IPS-11a (cell line): Measurements from ENCODE around the gene TFAP2E.

Source experiments
- H3K4me3 ChIP-seq: one replicate; pipeline ENCODE4 v1.5.1; 2013; ENCODE audit warnings: low read depth, low read length, control low read depth

The TFAP2E gene

GRCh38 chr1:35640380-35641232 lies 67.5 kb downstream of the TFAP2E start:
- peak overlapping the region; percentile 94 for H3K4me3 ChIP-seq

- peak within 1 kb of the TSS; percentile 94 for H3K4me3 ChIP-seq
Observed at GRCh38 chr1:35641233-35641866, 68.2 kb downstream of the TFAP2E start, which contains the start of gene PSMB2. Gene PSMB2, minus strand, starts transcription at chr1:35641526. Its CDS starts 94 bp downstream, at chr1:35641432.

- no peak overlapping the region for H3K4me3 ChIP-seq
Observed at GRCh38 chr1:35642471-35642955, 69.4 kb downstream of the TFAP2E start.

- no peak overlapping the region for H3K4me3 ChIP-seq
Observed at GRCh38 chr1:35644204-35644603, 71.1 kb downstream of the TFAP2E start.
